HepG2 (cell line): ENCODE results near the gene ZBTB46. TPM values are rescaled to one million over a fixed set of nuclear protein-coding genes. Genes with fewer than 3 reads are reported as not detected.

Experiments
- ATAC-seq: fragments of 200-7000 bp; cut with Tn5 transposase; 3 replicates; pipeline ENCODE4 v1.9.1; 2020; ENCODE audit warnings: mild to moderate bottlenecking, moderate library complexity
- BruUV-seq: library from RNA; stranded (reverse); fragments of 400-500 nt; replicated peaks from 2 replicates; lab custom pipeline; 2021; lab: Mats Ljungman, UMichigan
- CTCF ChIA-PET: fragments of 300-600 bp; formaldehyde crosslinking; extraction: SDS; loops from one replicate; lab custom pipeline; 2021; ENCODE audit warnings: low total read pairs, inconsistent platforms, low intra/inter-chr PET ratio; lab: Yijun Ruan, JAX
- POLR2A ChIA-PET: fragments of 350-600 bp; sonication (Branson Sonifier 250); formaldehyde crosslinking; loops from one replicate; lab custom pipeline; 2020; ENCODE audit warnings: antibody characterized with exemption, inconsistent platforms; lab: Yijun Ruan, JAX
- DNase-seq: peaks from one replicate; pipeline ENCODE4 v3.0.0-alpha.2; 2015; ENCODE audit warnings: low spot score
- FAIRE-seq: peaks from 3 replicates; lab custom pipeline; 2011; peaks lifted over from hg19 to GRCh38; lab: Jason Lieb, UNC
- H2AFZ ChIP-seq: one replicate; pipeline ENCODE4 v1.6.1; 2011; ENCODE audit warnings: low read length, inconsistent platforms
- H3K27ac ChIP-seq: fragments of 300-600 bp; 3 replicates; pipeline ENCODE4 v1.8.0; 2011; ENCODE audit warnings: mixed run types, mild to moderate bottlenecking, mixed read lengths, low read length, inconsistent platforms; ENCODE audit not compliant: insufficient read depth; ENCODE audit errors: extremely low read length
- H3K27me3 ChIP-seq, 2 experiments: fragments of 200-600 bp in 1 of 2; 2 replicates in 1 of 2; 3 replicates in 1 of 2; pipeline versions ENCODE4 v1.6.0 to v1.8.0; 2011; ENCODE audit warnings: low read length in 2 of 2, mild to moderate bottlenecking in 2 of 2, moderate library complexity in 2 of 2, inconsistent platforms in 1 of 2; ENCODE audit not compliant: insufficient read depth in 2 of 2, control insufficient read depth in 1 of 2
- H3K36me3 ChIP-seq, 2 experiments: fragments of 200-600 bp in 1 of 2; replicated peaks in 1 of 2; 2 replicates in 1 of 2; 3 replicates in 1 of 2; pipeline versions ENCODE4 v1.5.1 to v1.8.0; 2011; ENCODE audit warnings: low read length in 2 of 2, inconsistent platforms in 1 of 2; ENCODE audit not compliant: insufficient read depth in 2 of 2, control insufficient read depth in 1 of 2
- H3K4me1 ChIP-seq: 2 replicates; pipeline ENCODE4 v1.5.1; 2012; ENCODE audit warnings: low read length, inconsistent platforms; ENCODE audit not compliant: insufficient read depth
- H3K4me2 ChIP-seq: 2 replicates; pipeline ENCODE4 v1.6.0; 2011; ENCODE audit warnings: low read depth, low read length, inconsistent platforms
- H3K4me3 ChIP-seq, 3 experiments: fragments of 200-600 bp in 1 of 3; sonication (generic), shearing (Covaris generic) in 1 of 3; replicated peaks in 1 of 3; 2 replicates each; pipeline ENCODE4 v1.5.1; 2011 to 2016; ENCODE audit warnings: low read length in 3 of 3, inconsistent platforms in 2 of 3, low read depth in 2 of 3, mild to moderate bottlenecking in 2 of 3, control low read depth in 1 of 3, mixed read lengths in 1 of 3; ENCODE audit not compliant: insufficient read depth in 1 of 3
- H3K79me2 ChIP-seq: one replicate; pipeline ENCODE4 v1.6.1; 2011; ENCODE audit warnings: low read length, inconsistent platforms; ENCODE audit not compliant: insufficient read depth
- H3K9ac ChIP-seq: 2 replicates; pipeline ENCODE4 v1.6.0; 2011; ENCODE audit warnings: mild to moderate bottlenecking, low read depth, low read length, inconsistent platforms; ENCODE audit not compliant: insufficient read depth
- H3K9me3 ChIP-seq: 2 replicates; pipeline ENCODE4 v1.5.1; 2012; ENCODE audit warnings: mild to moderate bottlenecking, low read length
- H4K20me1 ChIP-seq: 2 replicates; pipeline ENCODE4 v1.6.0; 2011; ENCODE audit warnings: inconsistent platforms, mild to moderate bottlenecking, low read length, moderate library complexity; ENCODE audit not compliant: insufficient read depth
- CBFB ChIP-seq: sonication (generic); formaldehyde crosslinking; IDR thresholded peaks from 2 replicates; pipeline ENCODE4 v1.4.0; 2020; ENCODE audit warnings: missing genetic modification reagents
- DDIT3 ChIP-seq: sonication (generic); formaldehyde crosslinking; IDR thresholded peaks from 2 replicates; pipeline ENCODE4 v1.4.0; 2020; ENCODE audit warnings: mild to moderate bottlenecking, missing genetic modification reagents
- PRDM4 ChIP-seq: sonication (generic); formaldehyde crosslinking; IDR thresholded peaks from 2 replicates; pipeline ENCODE4 v1.9.0; 2021; ENCODE audit warnings: missing genetic modification reagents, borderline replicate concordance
- SAFB2 ChIP-seq: sonication (generic); formaldehyde crosslinking; IDR thresholded peaks from 2 replicates; pipeline ENCODE4 v1.5.1; 2020; ENCODE audit warnings: missing genetic modification reagents, low read depth, mild to moderate bottlenecking, borderline replicate concordance
- ZBED4 ChIP-seq: sonication (generic); formaldehyde crosslinking; IDR thresholded peaks from 2 replicates; pipeline ENCODE4 v1.4.0; 2020; ENCODE audit warnings: missing genetic modification reagents, borderline replicate concordance
- ZC3H13 ChIP-seq: sonication (generic); formaldehyde crosslinking; IDR thresholded peaks from 2 replicates; pipeline ENCODE4 v1.8.1; 2023; ENCODE audit warnings: mild to moderate bottlenecking, missing genetic modification reagents, moderate library complexity
- WGBS: methylation state at CpG from one replicate; pipeline ENCODE4 v1.1.6; 2017; ENCODE audit warnings: low lambda C conversion rate; 5-methylcytosine and 5-hydroxymethylcytosine counted together
- in situ Hi-C: cut with HindIII; loops from 2 replicates; pipeline ENCODE4 v1.10.0; 2017; ENCODE audit warnings: low pct_unique_long_range_greater_than_20kb; ENCODE audit not compliant: extremely low pct_ligation_motif_present
- intact Hi-C: fragments of 100-400 bp; cut with micrococcal nuclease; formaldehyde crosslinking; loops from one replicate; pipeline ENCODE4 v1.10.0; 2022; ENCODE audit not compliant: unreplicated experiment
- polyA plus RNA-seq, 8 experiments: library from polyadenylated mRNA; depleted of rRNA in 3 of 8; stranded (reverse) in 7 of 8; unstranded in 1 of 8; fragments of >200 nt; fragmentation: Illumina TruSeq in 4 of 8; extraction: Trizol in 4 of 8; gene quantifications; 2 replicates each; pipeline versions ENCODE4 v1.2.1 to v1.2.3, GENCODE V29; 2011 to 2016; ENCODE audit warnings: low read depth in 4 of 8, missing spikeins in 1 of 8, mixed read lengths in 1 of 8; ENCODE audit not compliant: insufficient read depth in 1 of 8
- total RNA-seq, 5 experiments: library from RNA; depleted of rRNA; stranded (reverse); fragments of >200 nt; fragmentation: Illumina TruSeq; extraction: Trizol; gene quantifications; 2 replicates each; pipeline ENCODE4 v1.2.3, GENCODE V29; 2016; ENCODE audit warnings: low read depth in 1 of 5

The ZBTB46 gene
- total and polyA plus RNA-seq, 2 of the 13 experiments (the other 11 are each of a cell fraction or from before 2014, with no cell fraction given): 1.6 to 13.5 TPM

DNA sequence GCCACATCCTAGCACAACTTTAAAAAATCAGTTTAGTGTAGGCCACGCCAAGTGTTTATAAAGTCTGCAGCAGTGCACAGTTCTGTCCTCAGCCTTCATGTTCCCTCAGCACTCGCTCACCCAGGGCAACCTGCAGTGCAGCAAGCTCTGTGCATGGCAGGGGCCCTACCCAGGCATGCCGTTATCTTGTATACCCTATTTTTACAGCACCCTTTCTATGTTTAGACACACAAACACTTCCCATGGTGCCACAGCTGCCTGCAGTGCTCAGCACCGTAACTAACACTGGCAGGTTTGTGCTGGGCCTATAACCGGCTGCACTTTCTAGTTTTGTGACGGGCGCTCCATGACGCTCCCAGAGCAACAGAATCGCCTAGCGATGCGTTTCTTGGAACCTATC, 43.8 kb downstream of the ZBTB46 start:
- no peak for DNase-seq
- Histone ChIP-seq H3K27ac (no peak overlapping the region), H2AFZ (no peak overlapping the region), H3K36me3 (no peaks in the 10 kb centered on the region), H4K20me1 (no peaks in the 10 kb centered on the region), H3K4me1 (peaks cover 52% of the 10 kb centered on the region), H3K79me2 (no peaks in the 10 kb centered on the region), H3K9ac (no peak overlapping the region), H3K4me3 (no peak overlapping the region), H3K4me2 (no peak overlapping the region), H3K9me3 (no peaks in the 10 kb centered on the region), H3K27me3 (no peaks in the 10 kb centered on the region)
- no TSS peak for BruUV-seq
- intact Hi-C loops: loop anchor here (2.0 kb wide), 1 partner anchor 77 kb away; the partner anchor contains the start of gene TPD52L2
- TF ChIP-seq ZC3H13 (CRISPR knock-in tag) (no peak), SAFB2 (CRISPR knock-in tag) (0 out of 2 replicates have a peak, but pooled peaks have one; percentile 13), DDIT3 (CRISPR knock-in tag) (no peak), ZBED4 (CRISPR knock-in tag) (no peak), CBFB (no peak), PRDM4 (no peak)
- WGBS: 97% methylated on average over 11 of the region's 11 CpGs
- in situ Hi-C loops: loop anchor here (5.0 to 10.0 kb wide), 2 partner anchors 70 to 83 kb away; partner anchors contain the start of genes ARFRP1 and ZGPAT
- no peak for ATAC-seq
- ChIA-PET CTCF (interaction anchor here (1.5 to 2.0 kb wide), 2 partner anchors 9 to 187 kb away, joined by 6 to 9 read pairs; no protein-coding TSS in a partner anchor), POLR2A (interaction anchor here (1.3 to 1.5 kb wide), 2 partner anchors 77 to 186 kb away, joined by 3 to 5 read pairs; no protein-coding TSS in a partner anchor)
- FAIRE-seq: no peak
